DOHH2 (cell line): ENCODE results near the gene GRIK2.

ENCODE experiments used
- EZH2phosphoT487 ChIP-seq: fragments of 200-600 bp; sonication (generic); IDR thresholded peaks from 2 replicates; pipeline ENCODE4 v1.6.1; 2017; ENCODE audit warnings: borderline replicate concordance, mild to moderate bottlenecking, antibody characterized with exemption, low read length, moderate library complexity, mixed read lengths
- TF ChIP-seq, protein P1 (sequence below): fragments of 200-600 bp; sonication (generic); IDR thresholded peaks from one replicate; pipeline ENCODE4 v1.5.1; 2014; ENCODE audit warnings: antibody characterized with exemption, mild to moderate bottlenecking, low read depth, low read length; ENCODE audit not compliant: poor library complexity, severe bottlenecking

DNA sequence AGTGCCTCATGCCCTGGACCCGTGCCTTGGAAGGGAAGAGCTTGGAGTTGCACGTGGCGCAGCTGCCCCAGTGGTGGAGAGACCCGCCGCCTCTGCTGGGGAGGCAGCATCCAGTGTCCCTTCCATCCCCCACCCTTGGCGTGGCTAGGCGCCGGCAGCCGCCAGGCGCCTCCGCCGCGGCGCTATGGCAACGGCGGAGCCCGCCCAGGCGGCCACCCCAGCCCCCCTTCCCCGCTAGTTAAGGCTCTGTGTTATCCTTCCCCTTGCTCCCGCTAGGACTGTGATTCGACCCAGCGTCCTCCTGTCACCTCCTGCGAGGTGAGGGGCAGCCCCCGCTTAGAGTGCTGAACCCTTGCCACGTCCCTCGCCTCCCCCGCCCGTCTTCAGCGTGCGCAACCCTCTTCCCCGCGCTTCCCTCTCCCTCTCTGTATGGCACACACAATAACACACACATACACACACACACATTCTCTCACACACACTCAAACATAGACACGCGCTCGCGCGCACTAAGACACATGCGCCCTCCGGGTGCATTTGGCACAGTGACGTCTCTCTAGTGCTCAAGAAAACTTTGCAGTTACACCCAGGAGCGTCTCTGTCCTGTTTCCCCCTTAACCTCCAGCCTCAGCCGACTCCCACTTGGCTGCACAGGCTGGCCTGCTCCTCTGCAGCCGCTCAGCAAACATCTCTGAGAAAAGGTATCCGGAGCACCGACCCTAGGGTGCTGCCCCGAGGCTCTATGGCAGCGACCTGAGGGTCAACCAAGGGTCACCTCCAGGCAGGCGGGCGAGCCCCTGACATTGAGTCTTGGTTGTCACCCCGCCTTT, 8.5 kb downstream of the GRIK2 start:
- TF ChIP-seq, protein P1, sequence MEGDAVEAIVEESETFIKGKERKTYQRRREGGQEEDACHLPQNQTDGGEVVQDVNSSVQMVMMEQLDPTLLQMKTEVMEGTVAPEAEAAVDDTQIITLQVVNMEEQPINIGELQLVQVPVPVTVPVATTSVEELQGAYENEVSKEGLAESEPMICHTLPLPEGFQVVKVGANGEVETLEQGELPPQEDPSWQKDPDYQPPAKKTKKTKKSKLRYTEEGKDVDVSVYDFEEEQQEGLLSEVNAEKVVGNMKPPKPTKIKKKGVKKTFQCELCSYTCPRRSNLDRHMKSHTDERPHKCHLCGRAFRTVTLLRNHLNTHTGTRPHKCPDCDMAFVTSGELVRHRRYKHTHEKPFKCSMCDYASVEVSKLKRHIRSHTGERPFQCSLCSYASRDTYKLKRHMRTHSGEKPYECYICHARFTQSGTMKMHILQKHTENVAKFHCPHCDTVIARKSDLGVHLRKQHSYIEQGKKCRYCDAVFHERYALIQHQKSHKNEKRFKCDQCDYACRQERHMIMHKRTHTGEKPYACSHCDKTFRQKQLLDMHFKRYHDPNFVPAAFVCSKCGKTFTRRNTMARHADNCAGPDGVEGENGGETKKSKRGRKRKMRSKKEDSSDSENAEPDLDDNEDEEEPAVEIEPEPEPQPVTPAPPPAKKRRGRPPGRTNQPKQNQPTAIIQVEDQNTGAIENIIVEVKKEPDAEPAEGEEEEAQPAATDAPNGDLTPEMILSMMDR: no peak
- TF ChIP-seq EZH2phosphoT487: no peak
